Measurements from ENCODE around the gene ANKRD24.
"Not testable (repeated sequence)": the region's sequence is repeated elsewhere in the genome, so short reads cannot be mapped to it uniquely, and the experiment has no call there.

The ANKRD24 gene

DNA sequence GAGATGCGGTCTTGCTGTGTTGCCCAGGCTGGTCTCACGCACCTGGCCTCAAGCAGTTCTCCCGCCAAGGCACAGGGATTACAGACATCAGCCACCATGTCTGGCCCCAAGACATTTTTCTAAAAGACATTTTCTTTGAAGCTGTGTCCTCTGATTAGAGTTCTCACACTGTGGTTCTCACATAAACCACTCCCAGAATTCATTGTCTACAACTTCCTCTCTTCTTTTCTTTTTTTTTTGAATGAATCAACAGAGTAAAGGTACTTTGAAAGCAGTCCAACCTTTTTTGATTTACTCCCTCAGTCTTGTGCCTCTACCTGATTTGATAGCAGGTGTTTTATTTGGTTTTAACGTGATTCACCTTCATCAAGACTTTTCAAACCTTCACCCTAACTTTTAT, 82.3 kb downstream of the ANKRD24 start:
- FAIRE-seq: no peak

DNA sequence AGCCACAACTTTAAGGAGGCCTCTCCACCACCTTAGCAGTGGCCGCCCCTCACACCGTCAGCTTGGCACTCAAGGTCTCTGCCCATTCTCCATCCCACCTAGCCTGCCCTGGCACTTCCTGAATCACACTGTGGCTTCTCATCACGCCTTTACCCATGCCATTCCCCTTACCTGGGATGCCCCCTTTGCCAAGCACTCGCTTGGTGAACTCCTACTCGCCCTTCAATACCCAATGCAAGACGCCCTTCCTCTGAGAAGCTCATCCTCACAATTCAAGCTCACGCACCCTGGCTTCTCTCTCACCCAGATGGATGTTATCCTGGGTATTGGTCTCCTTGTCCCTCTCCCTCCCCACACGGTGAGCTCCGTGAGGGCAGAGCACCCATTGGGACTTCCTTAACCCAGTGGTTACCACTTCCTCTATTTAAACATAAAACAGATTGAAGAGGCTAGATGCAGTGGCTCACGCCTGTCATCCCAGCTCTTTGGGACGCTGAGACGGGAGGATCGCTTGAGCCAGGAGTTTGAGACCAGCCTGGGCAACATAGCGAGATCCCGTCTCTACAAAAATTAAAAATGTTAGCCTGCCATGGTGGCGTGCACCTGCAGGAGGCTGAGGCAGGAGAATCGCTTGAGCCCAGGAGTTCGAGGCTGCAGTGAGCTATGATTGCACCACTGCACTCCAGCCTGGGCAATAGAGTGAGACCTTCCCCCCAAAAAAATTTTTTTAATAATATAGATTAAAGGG, 83.9 kb downstream of the ANKRD24 start:
- FAIRE-seq: no peak
- no peak for DNase-seq (ENCODE audit: extremely low spot score, insufficient read length, low read depth)

More for the DNA sequence above, 82.3 kb downstream of the ANKRD24 start:
- no peak for DNase-seq (ENCODE audit: extremely low spot score, insufficient read length, low read depth)

DNA sequence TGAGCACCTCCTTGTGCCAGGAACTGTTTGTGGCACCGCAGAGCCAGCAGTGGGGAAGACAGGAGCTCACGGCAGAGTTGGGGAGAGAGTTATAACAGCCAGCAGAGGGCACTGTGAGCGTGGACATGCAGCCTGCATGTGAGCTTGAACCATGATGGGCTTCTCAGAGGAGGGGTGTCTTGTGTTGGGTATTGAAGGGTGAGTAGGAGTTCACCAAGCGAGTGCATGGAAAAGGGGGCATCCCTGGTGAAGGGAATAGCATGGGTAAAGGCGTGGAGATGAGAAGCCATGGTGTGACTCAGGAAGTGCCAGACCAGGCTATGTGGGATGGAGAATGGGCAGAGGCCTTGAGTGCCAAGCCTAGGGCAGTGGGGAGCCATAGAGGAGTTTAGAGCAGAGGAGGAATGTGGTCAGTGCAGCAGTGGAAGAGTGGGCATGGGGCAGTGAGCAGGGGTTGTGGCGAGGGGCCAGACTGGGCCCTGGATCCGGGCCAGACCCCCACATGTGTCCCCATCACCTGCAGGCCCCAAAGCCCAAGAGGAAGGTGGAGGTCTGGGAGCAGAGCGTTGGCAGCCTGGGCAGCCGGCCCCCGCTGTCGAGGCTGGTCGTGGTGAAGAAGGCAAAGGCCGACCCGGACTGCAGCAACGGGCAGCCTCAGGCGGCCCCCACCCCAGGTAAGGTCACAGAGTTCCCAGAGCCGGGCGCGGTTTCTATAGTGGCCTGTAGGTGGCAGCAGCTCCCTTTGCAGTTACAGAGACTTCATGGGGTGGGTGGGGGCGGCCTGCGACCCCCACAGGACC, 84.8 kb downstream of the ANKRD24 start:
- peak; percentile 57 for FAIRE-seq
- DNase-seq (ENCODE audit: extremely low spot score, insufficient read length, low read depth): peak; percentile 37

DNA sequence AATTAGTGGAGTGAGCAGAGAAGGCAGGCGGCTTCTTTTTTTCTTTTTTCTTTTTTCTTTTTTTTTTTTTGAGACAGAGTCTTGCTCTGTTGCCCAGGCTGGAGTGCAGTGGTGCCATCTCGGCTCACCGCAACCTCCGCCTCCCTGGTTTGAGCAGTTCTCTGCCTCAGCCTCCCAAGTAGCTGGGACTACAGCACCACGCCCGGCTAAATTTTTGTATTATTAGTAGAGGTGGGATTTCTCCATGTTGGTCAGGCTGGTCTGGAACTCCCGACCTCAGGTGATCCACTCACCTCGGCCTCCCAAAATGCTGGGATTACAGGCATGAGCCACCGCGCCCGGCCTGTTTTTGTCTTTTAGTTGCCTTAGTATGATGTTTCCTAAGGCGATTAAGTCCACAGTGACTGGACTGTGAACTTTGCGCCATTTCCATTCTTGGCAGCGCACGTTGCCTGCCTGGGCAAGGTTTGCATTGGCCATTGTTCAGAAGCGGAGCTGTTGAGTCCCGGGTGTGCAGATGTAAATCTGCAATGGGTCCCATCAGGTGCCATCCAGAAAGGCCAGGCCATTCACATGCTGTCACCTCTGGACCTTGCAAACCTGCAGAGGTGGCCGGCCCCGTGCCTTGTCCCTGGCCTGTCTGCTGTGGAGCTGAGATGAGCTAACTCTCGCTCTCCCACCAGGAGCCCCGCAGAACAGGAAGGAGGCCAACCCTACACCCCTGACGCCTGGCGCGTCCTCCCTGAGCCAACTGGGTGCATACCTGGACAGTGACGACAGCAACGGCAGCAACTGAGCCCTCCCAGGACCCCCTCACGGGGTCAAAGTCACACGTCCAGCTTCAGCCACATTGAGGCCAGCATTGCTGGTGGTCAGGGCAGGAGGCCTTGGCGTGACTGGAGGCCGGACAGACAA, 85.7 kb downstream of the ANKRD24 start:
- FAIRE-seq (no peak), DNase-seq (ENCODE audit: extremely low spot score, insufficient read length, low read depth) (no peak)

DNA sequence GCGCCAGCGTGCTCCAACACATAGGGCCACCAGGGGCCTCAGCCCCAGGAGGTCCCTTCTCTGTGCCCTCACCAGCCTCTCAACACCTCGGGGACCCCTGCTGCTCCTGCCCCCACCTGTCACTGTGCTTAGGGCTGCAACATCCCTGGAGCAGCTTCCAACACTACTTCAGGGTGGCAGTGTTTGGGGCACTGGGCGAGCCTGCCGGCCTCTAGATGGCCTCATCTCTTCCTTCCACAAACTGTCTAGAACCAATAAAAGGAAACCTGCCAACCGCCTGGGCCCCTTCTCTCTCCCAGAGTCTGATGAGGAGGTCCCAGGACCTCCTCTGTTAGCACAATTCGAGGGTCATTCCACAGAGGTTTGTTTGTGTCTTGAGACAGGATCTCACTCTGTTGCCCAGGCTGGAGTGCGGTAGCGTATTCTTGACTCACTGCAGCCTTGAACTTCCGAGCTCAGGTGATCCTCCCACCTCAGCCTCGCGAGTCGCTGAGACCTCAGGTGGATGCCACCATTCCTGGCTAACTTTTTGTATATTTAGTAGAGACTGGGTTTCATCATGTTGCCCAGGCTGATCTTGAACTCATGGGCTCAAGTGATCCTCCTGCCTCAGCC, 86.4 kb downstream of the ANKRD24 start:
- DNase-seq (ENCODE audit: extremely low spot score, insufficient read length, low read depth): no peak
- no peak for FAIRE-seq

DNA sequence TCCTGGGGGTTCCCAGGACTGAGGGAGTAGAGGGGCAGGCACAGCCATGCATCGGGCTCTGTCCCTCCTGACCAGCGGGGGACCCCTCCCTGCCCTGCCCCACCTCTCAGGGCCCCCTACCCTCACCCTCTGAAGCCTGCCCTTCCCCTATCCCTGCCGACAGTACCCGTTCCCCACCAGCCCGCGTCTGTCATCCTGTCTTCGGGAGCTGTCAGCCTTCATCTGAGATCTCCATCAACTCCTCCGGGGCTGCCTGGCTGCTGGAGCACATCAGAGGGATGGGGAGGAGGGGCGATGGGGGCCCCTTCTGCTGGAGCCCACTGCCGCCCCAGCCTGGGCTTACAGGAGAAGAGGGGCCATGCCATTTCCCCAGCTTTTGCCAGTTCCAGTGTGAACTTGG, 90.4 kb downstream of the ANKRD24 start:
- no peak for FAIRE-seq
- no peak for DNase-seq (ENCODE audit: extremely low spot score, insufficient read length, low read depth)

DNA sequence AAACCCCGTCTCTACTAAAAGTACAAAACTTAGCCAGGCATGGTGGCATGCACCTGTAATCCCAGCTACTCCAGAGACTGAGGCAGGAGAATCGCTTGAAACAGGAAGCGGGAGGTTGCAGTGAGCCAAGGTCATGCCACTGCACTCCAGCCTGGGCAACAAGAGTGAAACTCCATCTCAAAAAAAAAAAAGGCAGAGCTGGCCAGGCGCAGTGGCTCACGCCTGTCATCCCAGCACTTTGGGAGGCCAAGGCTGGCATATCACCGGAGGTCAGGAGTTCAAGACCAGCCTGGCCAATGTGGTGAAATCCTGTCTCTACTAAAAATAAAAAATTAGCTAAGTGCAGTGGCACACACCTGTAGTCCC, 91.8 kb downstream of the ANKRD24 start:
- DNase-seq (ENCODE audit: extremely low spot score, insufficient read length, low read depth); FAIRE-seq: not testable (repeated sequence)

Data from GM18507 (cell line).